ENCODE results near the gene WASHC4. TPM values are rescaled to one million over a fixed set of nuclear protein-coding genes. Genes with fewer than 3 reads are reported as not detected.

The WASHC4 gene
- total RNA-seq, 1 experiment from 2014 or later, result 25.5 TPM

DNA sequence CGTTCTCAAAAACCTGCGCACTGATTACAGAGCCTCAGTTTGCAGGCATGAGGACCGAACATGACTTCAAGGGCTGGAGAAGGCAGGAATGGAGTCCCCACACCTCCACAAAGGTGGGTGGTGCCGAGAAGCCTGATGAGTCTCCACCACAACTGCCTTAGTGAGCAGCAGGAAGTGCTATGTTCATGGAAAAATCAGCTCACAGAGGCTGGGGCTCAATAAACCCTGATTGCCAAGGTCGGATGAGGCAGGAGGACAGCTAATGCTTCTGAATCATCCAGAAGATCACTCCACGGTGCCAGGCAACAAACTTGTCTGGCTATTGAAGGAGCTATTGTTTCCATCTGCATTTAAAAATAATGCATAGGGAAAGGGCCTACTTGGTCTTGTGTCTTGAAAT lies 97.4 kb downstream of the WASHC4 start:
- ChIA-PET POLR2A (no interaction called here), RAD21 (ENCODE audit: low non-redundant PET in 1 of 2, low total read pairs in 2 of 2, uncharacterized antibody in 2 of 2, unreplicated experiment in 2 of 2) (no interaction called here), CTCF (no interaction called here)
- H3K36me3 ChIP-seq (ENCODE audit: control insufficient read depth in 1 of 2, insufficient read depth in 2 of 2, low read length in 2 of 2), result no peaks in the 10 kb centered on the region; a peak in 1 of 4 replicates
- DNase-seq (ENCODE audit: low read depth, low spot score) (no peak), ATAC-seq (no peak)
- peaks cover 0 to 7% of the 10 kb centered on the region in 2 experiments; a peak in 1 of 4 replicates for H3K4me1 ChIP-seq (ENCODE audit: control insufficient read depth in 1 of 2, insufficient read depth in 2 of 2, low read length in 2 of 2)
- no peaks in the 10 kb centered on the region for H3K27me3 ChIP-seq (ENCODE audit: insufficient read depth, low read length)
- no peak overlapping the region for H2AFZ ChIP-seq (ENCODE audit: low read depth, low read length, poor library complexity, severe bottlenecking)
- H3K4me3 ChIP-seq (replicated peaks in 1 of 2; ENCODE audit: low read depth in 1 of 2, low read length in 2 of 2), result no peak overlapping the region
- TF ChIP-seq EZH2phosphoT487 (IDR thresholded peaks at IDR 0.05; ENCODE audit: borderline replicate concordance), result no peak
- TF ChIP-seq, protein P1, sequence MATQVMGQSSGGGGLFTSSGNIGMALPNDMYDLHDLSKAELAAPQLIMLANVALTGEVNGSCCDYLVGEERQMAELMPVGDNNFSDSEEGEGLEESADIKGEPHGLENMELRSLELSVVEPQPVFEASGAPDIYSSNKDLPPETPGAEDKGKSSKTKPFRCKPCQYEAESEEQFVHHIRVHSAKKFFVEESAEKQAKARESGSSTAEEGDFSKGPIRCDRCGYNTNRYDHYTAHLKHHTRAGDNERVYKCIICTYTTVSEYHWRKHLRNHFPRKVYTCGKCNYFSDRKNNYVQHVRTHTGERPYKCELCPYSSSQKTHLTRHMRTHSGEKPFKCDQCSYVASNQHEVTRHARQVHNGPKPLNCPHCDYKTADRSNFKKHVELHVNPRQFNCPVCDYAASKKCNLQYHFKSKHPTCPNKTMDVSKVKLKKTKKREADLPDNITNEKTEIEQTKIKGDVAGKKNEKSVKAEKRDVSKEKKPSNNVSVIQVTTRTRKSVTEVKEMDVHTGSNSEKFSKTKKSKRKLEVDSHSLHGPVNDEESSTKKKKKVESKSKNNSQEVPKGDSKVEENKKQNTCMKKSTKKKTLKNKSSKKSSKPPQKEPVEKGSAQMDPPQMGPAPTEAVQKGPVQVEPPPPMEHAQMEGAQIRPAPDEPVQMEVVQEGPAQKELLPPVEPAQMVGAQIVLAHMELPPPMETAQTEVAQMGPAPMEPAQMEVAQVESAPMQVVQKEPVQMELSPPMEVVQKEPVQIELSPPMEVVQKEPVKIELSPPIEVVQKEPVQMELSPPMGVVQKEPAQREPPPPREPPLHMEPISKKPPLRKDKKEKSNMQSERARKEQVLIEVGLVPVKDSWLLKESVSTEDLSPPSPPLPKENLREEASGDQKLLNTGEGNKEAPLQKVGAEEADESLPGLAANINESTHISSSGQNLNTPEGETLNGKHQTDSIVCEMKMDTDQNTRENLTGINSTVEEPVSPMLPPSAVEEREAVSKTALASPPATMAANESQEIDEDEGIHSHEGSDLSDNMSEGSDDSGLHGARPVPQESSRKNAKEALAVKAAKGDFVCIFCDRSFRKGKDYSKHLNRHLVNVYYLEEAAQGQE (IDR thresholded peaks at IDR 0.05; ENCODE audit: low read depth), result no peak
- no peak for TF ChIP-seq ZFX (IDR thresholded peaks at IDR 0.05)
- TF ChIP-seq CEBPB (IDR thresholded peaks at IDR 0.05; ENCODE audit: low read depth), result no peak
- TF ChIP-seq ZNF274 (IDR thresholded peaks at IDR 0.05; ENCODE audit: low read depth, low read length), result no peak
- TF ChIP-seq YY1 (IDR thresholded peaks at IDR 0.05; ENCODE audit: extremely low read depth, insufficient replicate concordance, low read depth, low read length), result no peak
- no peak for TF ChIP-seq POLR2AphosphoS5 (IDR thresholded peaks at IDR 0.05; ENCODE audit: low read depth, low read length)
- TF ChIP-seq, protein P2, sequence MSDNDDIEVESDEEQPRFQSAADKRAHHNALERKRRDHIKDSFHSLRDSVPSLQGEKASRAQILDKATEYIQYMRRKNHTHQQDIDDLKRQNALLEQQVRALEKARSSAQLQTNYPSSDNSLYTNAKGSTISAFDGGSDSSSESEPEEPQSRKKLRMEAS (IDR thresholded peaks at IDR 0.05), result no peak
- TF ChIP-seq SRF (IDR thresholded peaks at IDR 0.05; ENCODE audit: low read depth), result no peak
- no peak for TF ChIP-seq FOSL1 (IDR thresholded peaks at IDR 0.05; ENCODE audit: low read depth)
- no peak for TF ChIP-seq TCF7L2 (IDR thresholded peaks at IDR 0.05; ENCODE audit: borderline replicate concordance, extremely low read depth, insufficient read depth, insufficient read length)
- no peaks in the 10 kb centered on the region for H3K9me3 ChIP-seq (ENCODE audit: control insufficient read depth in 1 of 2, insufficient read depth in 1 of 2, low read depth in 1 of 2, low read length in 2 of 2)
- no peaks in the 10 kb centered on the region for H3K79me2 ChIP-seq (ENCODE audit: insufficient read depth, low read length)
- intact Hi-C loops (cut with micrococcal nuclease), result no loop called here
- H4K20me1 ChIP-seq (ENCODE audit: insufficient read depth), result no peaks in the 10 kb centered on the region
- H3K9ac ChIP-seq (ENCODE audit: low read length), result no peak overlapping the region
- H3K9me2 ChIP-seq (ENCODE audit: insufficient read depth), result no peaks in the 10 kb centered on the region
- no TSS peak for BruUV-seq (replicated peaks)
- no peak overlapping the region for H3K27ac ChIP-seq (ENCODE audit: low read depth, low read length)
- no peak overlapping the region for H3K4me2 ChIP-seq (ENCODE audit: low read length)

Measured in HCT116 (cell line).